IgD-negative memory B cell (primary cell): ENCODE data around the gene CRELD2. TPM values are rescaled to one million over a fixed set of nuclear protein-coding genes. Genes with fewer than 3 reads are reported as not detected.

Source experiments
- H3K27ac Mint-ChIP-seq, 3 donors: one replicate each; pipeline ENCODE4 v1.8.0; 2020 to 2022; ENCODE audit warnings: mild to moderate bottlenecking in 3 of 3, mixed read lengths in 3 of 3, moderate library complexity in 1 of 3
- H3K27me3 Mint-ChIP-seq: one replicate; pipeline ENCODE4 v1.8.0; 2021; ENCODE audit warnings: mixed read lengths
- H3K36me3 Mint-ChIP-seq: one replicate; pipeline ENCODE4 v1.8.0; 2020; ENCODE audit warnings: mild to moderate bottlenecking, mixed read lengths
- H3K4me1 Mint-ChIP-seq, 3 donors: one replicate each; pipeline ENCODE4 v1.8.0; 2020 to 2022; ENCODE audit warnings: mixed read lengths in 3 of 3, mild to moderate bottlenecking in 1 of 3
- H3K4me3 Mint-ChIP-seq, 4 donors: one replicate each; pipeline ENCODE4 v1.8.0; 2020 to 2022; ENCODE audit warnings: mild to moderate bottlenecking in 4 of 4, mixed read lengths in 4 of 4, moderate library complexity in 3 of 4
- H3K9me3 Mint-ChIP-seq, 3 donors: one replicate each; pipeline ENCODE4 v1.8.0; 2020 to 2021; ENCODE audit warnings: mixed read lengths in 3 of 3, mild to moderate bottlenecking in 1 of 3
- polyA plus RNA-seq: library from polyadenylated mRNA; unstranded; fragments of 300-500 nt; fragmentation: Illumina TruSeq; gene quantifications from one replicate; pipeline ENCODE4 v1.2.3, GENCODE V29; 2021

CRELD2 gene
- polyA plus RNA-seq, 1 donor from 2014 or later: 29.7 TPM

- H3K27ac Mint-ChIP-seq: no peak overlapping the region
- peaks cover 13 to 21% (median 18%) of the 10 kb centered on the region in 3 donors for H3K4me1 Mint-ChIP-seq
- no peaks in the 10 kb centered on the region for H3K9me3 Mint-ChIP-seq
- no peaks in the 10 kb centered on the region for H3K36me3 Mint-ChIP-seq
- peaks cover 9% of the 10 kb centered on the region for H3K27me3 Mint-ChIP-seq
- no peak overlapping the region for H3K4me3 Mint-ChIP-seq
Measured at GRCh38 chr22:49972163-49973017, 54.0 kb downstream of the CRELD2 start.

- H3K27ac Mint-ChIP-seq: no peak overlapping the region
- H3K4me1 Mint-ChIP-seq: peaks cover 7 to 20% (median 17%) of the 10 kb centered on the region in 3 donors
- H3K27me3 Mint-ChIP-seq: peaks cover 11% of the 10 kb centered on the region
- no peak overlapping the region for H3K4me3 Mint-ChIP-seq
- no peaks in the 10 kb centered on the region for H3K36me3 Mint-ChIP-seq
- H3K9me3 Mint-ChIP-seq: no peaks in the 10 kb centered on the region
Measured at GRCh38 chr22:49973018-49973961, 54.9 kb downstream of the CRELD2 start.

- Mint-ChIP-seq H3K36me3 (peaks cover 2% of the 10 kb centered on the region), H3K27me3 (peaks cover 5% of the 10 kb centered on the region), H3K4me3 (peak overlapping the region in 2 of 4 donors; percentile 21 to 42), H3K4me1 (peaks cover 7 to 18% (median 15%) of the 10 kb centered on the region in 3 donors), H3K9me3 (peaks cover 2 to 17% (median 9%) of the 10 kb centered on the region in 3 donors), H3K27ac (peak overlapping the region in 2 of 3 donors; percentile 62 to 86)
Measured at GRCh38 chr22:49975543-49976389, 57.3 kb downstream of the CRELD2 start.

- Mint-ChIP-seq H3K36me3 (peaks cover 4% of the 10 kb centered on the region), H3K27me3 (peaks cover 8% of the 10 kb centered on the region), H3K4me3 (peak overlapping the region in 3 of 4 donors; percentile 12 to 42 (median 21)), H3K9me3 (peaks cover 2 to 19% (median 9%) of the 10 kb centered on the region in 3 donors), H3K27ac (peak overlapping the region in 2 of 3 donors; percentile 62 to 86), H3K4me1 (peaks cover 7 to 17% (median 15%) of the 10 kb centered on the region in 3 donors)
Measured at GRCh38 chr22:49976439-49977175, 58.2 kb downstream of the CRELD2 start.

Other genes with a start within 250 kb of the CRELD2 start
- gene BRD1, start 90.8 kb upstream of the CRELD2 start, polyA plus RNA-seq: 3.1 TPM
- gene ZBED4, start 64.8 kb upstream of the CRELD2 start, polyA plus RNA-seq: 5.0 TPM
- gene ALG12, start 196 bp upstream of the CRELD2 start, polyA plus RNA-seq: 13.4 TPM
- gene PIM3, start 42.1 kb downstream of the CRELD2 start, polyA plus RNA-seq: 47.1 TPM
- gene IL17REL, start 94.1 kb downstream of the CRELD2 start, polyA plus RNA-seq: not detected
- not detected for gene TTLL8, start 139.7 kb downstream of the CRELD2 start, polyA plus RNA-seq
- 0.08 TPM for gene MLC1, start 166.8 kb downstream of the CRELD2 start, polyA plus RNA-seq
- not detected for gene MOV10L1, start 171.4 kb downstream of the CRELD2 start, polyA plus RNA-seq